Measurements from ENCODE around the gene CHAMP1. TPM values are rescaled to one million over a fixed set of nuclear protein-coding genes. Genes with fewer than 3 reads are reported as not detected.
A peak's percentile ranks its signal among the peaks of the same experiment; 100 is the strongest.

Gene CHAMP1
- total RNA-seq, 1 experiment from 2014 or later = 15.3 TPM

DNA sequence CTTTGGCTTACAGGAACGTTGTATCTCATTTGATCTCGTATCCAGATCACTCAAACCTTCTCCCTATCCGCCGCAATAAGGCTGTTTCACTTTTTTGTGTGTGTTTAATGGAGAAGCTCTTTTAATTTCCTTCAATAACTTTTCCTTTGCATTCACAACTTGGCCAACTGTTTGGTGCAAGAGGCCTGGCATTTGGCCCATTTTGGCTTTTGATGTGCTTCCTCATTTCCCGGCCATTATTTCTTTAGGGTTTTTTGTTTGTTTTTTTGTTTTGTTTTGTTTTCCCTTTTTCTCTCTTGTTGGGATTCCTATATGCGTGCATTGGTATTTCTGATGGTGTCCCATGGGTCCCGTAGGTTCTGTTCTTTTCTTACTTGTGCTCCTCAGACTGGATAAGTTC is 39.0 kb upstream of the CHAMP1 start:
- CTCF ChIA-PET = no interaction called here
- Histone ChIP-seq H3K9me3 (ENCODE audit: control insufficient read depth, insufficient read depth, low read depth, low read length) (no peaks in the 10 kb centered on the region), H3K27ac (ENCODE audit: low read length) (no peak overlapping the region), H3K27me3 (ENCODE audit: control insufficient read depth, insufficient read depth, low read length) (no peaks in the 10 kb centered on the region), H3K4me3 (ENCODE audit: low read depth in 2 of 2, low read length in 2 of 2) (no peak overlapping the region), H3K4me1 (ENCODE audit: control insufficient read depth, insufficient read depth, low read length) (peaks cover 8% of the 10 kb centered on the region), H3K36me3 (ENCODE audit: control insufficient read depth, insufficient read depth, low read length) (peaks cover 12% of the 10 kb centered on the region; the same call in 1 of the 2 replicates)
- ATAC-seq = no peak
- DNase-seq (ENCODE audit: low read depth, low spot score) = no peak
- intact Hi-C loops (cut with micrococcal nuclease; ENCODE audit: unreplicated experiment) (no loop called here), in situ Hi-C loops (cut with HindIII; ENCODE audit: low pct_unique_long_range_greater_than_20kb, low sequenced_read_pairs) (no loop called here)
- BruUV-seq (replicated peaks) = no TSS peak
- POLR2A ChIA-PET = no interaction called here
- TF ChIP-seq SIN3A (IDR thresholded peaks at IDR 0.05; ENCODE audit: borderline replicate concordance, insufficient read depth, low read depth, low read length) = no peak
- TF ChIP-seq TCF7L2 (IDR thresholded peaks at IDR 0.05; ENCODE audit: low read depth, low read length) = no peak
- no peak for TF ChIP-seq REST (IDR thresholded peaks at IDR 0.05; ENCODE audit: insufficient read depth in 1 of 2, low read depth in 2 of 2, low read length in 1 of 2)
- TF ChIP-seq POLR2AphosphoS5 (IDR thresholded peaks at IDR 0.05; ENCODE audit: low read depth, low read length) = no peak
- TF ChIP-seq CTCF (IDR thresholded peaks at IDR 0.05) = no peak

- H3K36me3 ChIP-seq (ENCODE audit: control insufficient read depth, insufficient read depth, low read length) = no peaks in the 10 kb centered on the region; the same call in 1 of the 2 replicates
- H3K4me3 ChIP-seq (ENCODE audit: low read depth in 2 of 2, low read length in 2 of 2) = no peak overlapping the region
- no peak for DNase-seq (ENCODE audit: low read depth, low spot score)
- H3K4me1 ChIP-seq (ENCODE audit: control insufficient read depth, insufficient read depth, low read length) = peaks cover 16% of the 10 kb centered on the region
- CTCF ChIA-PET = no interaction called here
- BruUV-seq (replicated peaks) = no TSS peak
- POLR2A ChIA-PET = no interaction called here
- H3K27me3 ChIP-seq (ENCODE audit: control insufficient read depth, insufficient read depth, low read length) = no peaks in the 10 kb centered on the region
- no peak for TF ChIP-seq SIN3A (IDR thresholded peaks at IDR 0.05; ENCODE audit: borderline replicate concordance, insufficient read depth, low read depth, low read length)
- TF ChIP-seq POLR2AphosphoS5 (IDR thresholded peaks at IDR 0.05; ENCODE audit: low read depth, low read length) = no peak
- TF ChIP-seq REST (IDR thresholded peaks at IDR 0.05; ENCODE audit: insufficient read depth in 1 of 2, low read depth in 2 of 2, low read length in 1 of 2) = no peak
- TF ChIP-seq CTCF (IDR thresholded peaks at IDR 0.05) = no peak
- TF ChIP-seq TCF7L2 (IDR thresholded peaks at IDR 0.05; ENCODE audit: low read depth, low read length) = no peak
- H3K27ac ChIP-seq (ENCODE audit: low read length) = peak overlapping the region; percentile 77
- no peaks in the 10 kb centered on the region for H3K9me3 ChIP-seq (ENCODE audit: control insufficient read depth, insufficient read depth, low read depth, low read length)
- in situ Hi-C loops (cut with HindIII; ENCODE audit: low pct_unique_long_range_greater_than_20kb, low sequenced_read_pairs) (no loop called here), intact Hi-C loops (cut with micrococcal nuclease; ENCODE audit: unreplicated experiment) (no loop called here)
- ATAC-seq = no peak
Observed at GRCh38 chr13:114279146-114279545, 35.2 kb upstream of the CHAMP1 start.

Data from Panc1 (cell line).